ENCODE measurements around the gene LAMA2. TPM values are rescaled to one million over a fixed set of nuclear protein-coding genes. Genes with fewer than 3 reads are reported as not detected.

The LAMA2 gene
- total RNA-seq, 3 donors from 2014 or later (not counting 1 experiment from before 2014, with no cell fraction given) = 2.1 to 5.3 (median 3.6) TPM

DNA sequence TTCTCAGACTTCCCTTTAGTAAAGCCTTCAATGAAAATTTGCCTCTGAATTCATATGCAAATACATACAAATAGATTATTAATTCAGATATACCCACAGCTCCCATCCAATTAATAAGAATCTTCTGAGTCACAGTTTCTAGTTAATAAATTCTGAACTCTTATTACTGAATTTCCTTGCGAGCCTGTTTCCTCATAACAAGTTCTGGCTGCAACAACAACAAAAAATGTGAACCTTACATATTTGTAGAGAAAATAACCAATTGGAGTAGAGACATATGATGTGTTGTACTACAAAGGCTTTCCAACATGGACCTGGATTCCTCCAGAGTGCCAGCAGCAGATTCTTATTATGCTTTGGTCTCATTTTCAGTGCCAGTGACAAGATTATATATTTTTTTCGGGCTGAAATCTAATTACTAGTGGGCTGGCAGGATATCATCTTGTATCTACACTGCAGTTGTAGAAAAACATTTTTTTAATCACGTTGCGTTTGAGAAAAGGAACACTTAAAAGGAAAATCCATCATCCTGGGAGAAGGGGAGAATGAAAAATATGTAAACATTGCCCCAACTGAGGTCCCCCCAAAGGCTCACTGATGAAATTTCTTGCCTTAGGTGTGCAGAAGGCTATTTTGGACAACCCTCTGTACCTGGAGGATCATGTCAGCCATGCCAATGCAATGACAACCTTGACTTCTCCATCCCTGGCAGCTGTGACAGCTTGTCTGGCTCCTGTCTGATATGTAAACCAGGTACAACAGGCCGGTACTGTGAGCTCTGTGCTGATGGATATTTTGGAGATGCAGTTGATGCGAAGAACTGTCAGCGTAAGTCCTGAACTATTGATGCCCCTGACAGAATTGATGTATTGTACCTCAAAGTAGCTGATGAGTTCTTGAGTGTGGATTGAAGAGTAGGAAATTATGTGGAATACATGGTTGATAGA is 404.6 kb downstream of the LAMA2 start:
- no peaks in the 10 kb centered on the region for H3K36me3 ChIP-seq (ENCODE audit: control insufficient read depth, insufficient read depth, low read length)
- H3K4me3 Mint-ChIP-seq = no peak overlapping the region
- no peaks in the 10 kb centered on the region for H3K9me3 Mint-ChIP-seq
- no peak overlapping the region for H3K27ac Mint-ChIP-seq
- TF ChIP-seq, protein P1, sequence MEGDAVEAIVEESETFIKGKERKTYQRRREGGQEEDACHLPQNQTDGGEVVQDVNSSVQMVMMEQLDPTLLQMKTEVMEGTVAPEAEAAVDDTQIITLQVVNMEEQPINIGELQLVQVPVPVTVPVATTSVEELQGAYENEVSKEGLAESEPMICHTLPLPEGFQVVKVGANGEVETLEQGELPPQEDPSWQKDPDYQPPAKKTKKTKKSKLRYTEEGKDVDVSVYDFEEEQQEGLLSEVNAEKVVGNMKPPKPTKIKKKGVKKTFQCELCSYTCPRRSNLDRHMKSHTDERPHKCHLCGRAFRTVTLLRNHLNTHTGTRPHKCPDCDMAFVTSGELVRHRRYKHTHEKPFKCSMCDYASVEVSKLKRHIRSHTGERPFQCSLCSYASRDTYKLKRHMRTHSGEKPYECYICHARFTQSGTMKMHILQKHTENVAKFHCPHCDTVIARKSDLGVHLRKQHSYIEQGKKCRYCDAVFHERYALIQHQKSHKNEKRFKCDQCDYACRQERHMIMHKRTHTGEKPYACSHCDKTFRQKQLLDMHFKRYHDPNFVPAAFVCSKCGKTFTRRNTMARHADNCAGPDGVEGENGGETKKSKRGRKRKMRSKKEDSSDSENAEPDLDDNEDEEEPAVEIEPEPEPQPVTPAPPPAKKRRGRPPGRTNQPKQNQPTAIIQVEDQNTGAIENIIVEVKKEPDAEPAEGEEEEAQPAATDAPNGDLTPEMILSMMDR (IDR thresholded peaks at IDR 0.05) = no peak
- WGBS (ENCODE audit: insufficient coverage) = 93% methylated on average over 6 of the region's 7 CpGs
- H3K4me1 Mint-ChIP-seq = peaks cover 25 to 33% of the 10 kb centered on the region in 2 donors
- H3K4me3 ChIP-seq (ENCODE audit: low read length) = no peak overlapping the region
- no peak for ATAC-seq
- DNase-seq = no peak
- H3K27ac ChIP-seq (ENCODE audit: low read length) = no peak overlapping the region
- H3K9me3 ChIP-seq (ENCODE audit: control insufficient read depth, insufficient read depth, low read length) = no peaks in the 10 kb centered on the region
- peaks cover 6% of the 10 kb centered on the region for H3K4me1 ChIP-seq (ENCODE audit: control insufficient read depth, insufficient read depth, low read length)
- peaks cover 6% of the 10 kb centered on the region for H3K36me3 Mint-ChIP-seq
- no peaks in the 10 kb centered on the region for H3K27me3 ChIP-seq (ENCODE audit: control insufficient read depth, insufficient read depth, low read length)
- no peaks in the 10 kb centered on the region for H3K27me3 Mint-ChIP-seq (ENCODE audit: low read depth in 2 of 2)
- intact Hi-C loops (cut with micrococcal nuclease) = no loop called here

DNA sequence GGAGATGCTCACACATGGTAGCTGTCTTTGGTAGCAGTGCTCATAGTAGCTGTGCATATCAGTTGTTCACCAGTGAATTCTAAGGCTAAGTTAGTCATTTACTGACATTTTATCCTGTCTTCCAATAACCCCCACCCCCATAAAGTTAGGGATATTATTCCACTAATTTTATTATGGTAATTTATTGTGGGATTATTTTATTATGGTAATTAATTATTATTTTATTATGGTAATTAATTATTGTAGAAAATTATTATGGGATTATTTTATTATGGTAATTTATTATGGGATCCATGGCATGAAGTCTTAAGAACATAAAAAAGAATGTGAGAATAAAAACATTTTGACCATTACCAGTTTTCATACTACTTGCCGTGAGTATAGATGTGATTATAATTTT is 406.5 kb downstream of the LAMA2 start:
- DNase-seq (no peak), ATAC-seq (no peak)
- no peaks in the 10 kb centered on the region for H3K9me3 ChIP-seq (ENCODE audit: control insufficient read depth, insufficient read depth, low read length)
- H3K27me3 ChIP-seq (ENCODE audit: control insufficient read depth, insufficient read depth, low read length) = no peaks in the 10 kb centered on the region
- no peak overlapping the region for H3K27ac Mint-ChIP-seq
- H3K36me3 Mint-ChIP-seq = peaks cover 6% of the 10 kb centered on the region
- no peak overlapping the region for H3K4me3 Mint-ChIP-seq
- no peaks in the 10 kb centered on the region for H3K4me1 ChIP-seq (ENCODE audit: control insufficient read depth, insufficient read depth, low read length)
- H3K36me3 ChIP-seq (ENCODE audit: control insufficient read depth, insufficient read depth, low read length) = no peaks in the 10 kb centered on the region
- no peak overlapping the region for H3K4me3 ChIP-seq (ENCODE audit: low read length)
- WGBS (ENCODE audit: insufficient coverage) = no CpG with 5 or more reads among the region's 1 CpG
- peaks cover 8 to 14% of the 10 kb centered on the region in 2 donors for H3K4me1 Mint-ChIP-seq
- TF ChIP-seq, protein P1 (IDR thresholded peaks at IDR 0.05) = no peak
- H3K27ac ChIP-seq (ENCODE audit: low read length) = no peak overlapping the region
- no peaks in the 10 kb centered on the region for H3K9me3 Mint-ChIP-seq
- intact Hi-C loops (cut with micrococcal nuclease) = no loop called here
- H3K27me3 Mint-ChIP-seq (ENCODE audit: low read depth in 2 of 2) = no peaks in the 10 kb centered on the region

DNA sequence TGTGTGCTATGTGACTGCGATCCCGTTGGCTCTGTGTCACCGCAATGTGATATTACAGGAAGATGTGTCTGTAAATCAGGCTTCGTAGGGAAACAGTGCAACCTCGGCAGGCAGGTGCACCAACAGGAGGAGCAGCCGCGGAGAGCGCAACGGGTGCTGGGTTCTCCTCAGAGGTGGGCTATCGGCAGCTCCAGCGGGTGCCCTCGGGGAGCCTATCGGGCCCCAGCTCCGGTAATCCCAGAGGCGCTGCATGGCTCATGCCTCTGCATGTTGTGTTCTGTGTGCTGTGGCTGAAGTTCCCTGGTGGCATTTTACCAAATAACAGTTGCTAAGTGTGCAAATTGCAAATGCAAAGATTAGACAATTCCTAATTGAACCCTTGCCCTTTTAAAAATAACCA is 409.9 kb downstream of the LAMA2 start:
- intact Hi-C loops (cut with micrococcal nuclease) = no loop called here
- H3K36me3 Mint-ChIP-seq = peaks cover 6% of the 10 kb centered on the region
- no peak overlapping the region for H3K4me3 Mint-ChIP-seq
- no peak overlapping the region for H3K27ac ChIP-seq (ENCODE audit: low read length)
- no peak overlapping the region for H3K4me3 ChIP-seq (ENCODE audit: low read length)
- no peaks in the 10 kb centered on the region for H3K27me3 ChIP-seq (ENCODE audit: control insufficient read depth, insufficient read depth, low read length)
- TF ChIP-seq, protein P1 (IDR thresholded peaks at IDR 0.05) = no peak
- H3K9me3 Mint-ChIP-seq = no peaks in the 10 kb centered on the region
- H3K4me1 Mint-ChIP-seq = peaks cover 4 to 7% of the 10 kb centered on the region in 2 donors
- H3K27me3 Mint-ChIP-seq (ENCODE audit: low read depth in 2 of 2) = no peaks in the 10 kb centered on the region
- H3K9me3 ChIP-seq (ENCODE audit: control insufficient read depth, insufficient read depth, low read length) = no peaks in the 10 kb centered on the region
- ATAC-seq (no peak), DNase-seq (no peak)
- WGBS (ENCODE audit: insufficient coverage) = 95% methylated on average over 15 of the region's 15 CpGs
- H3K27ac Mint-ChIP-seq = no peak overlapping the region
- no peaks in the 10 kb centered on the region for H3K4me1 ChIP-seq (ENCODE audit: control insufficient read depth, insufficient read depth, low read length)
- no peaks in the 10 kb centered on the region for H3K36me3 ChIP-seq (ENCODE audit: control insufficient read depth, insufficient read depth, low read length)
